NCI-H345 treated with DMSO at 0.1 percent for 48 hours (cell line): ENCODE results near the gene STK32B.
A peak's percentile ranks its signal among the peaks of the same experiment; 100 is the strongest.

Source experiments
- DNase-seq: peaks from one replicate; lab custom pipeline; 2025; ENCODE audit not compliant: unreplicated experiment; lab: John Stamatoyannopoulos, UW

The STK32B gene

GRCh38 chr4:5462896-5463295 lies 411.6 kb downstream of the STK32B start:
- DNase-seq, result no peak

- DNase-seq, result no peak
Observed at GRCh38 chr4:5463361-5463760, 412.1 kb downstream of the STK32B start.

GRCh38 chr4:5463936-5464650 lies 412.8 kb downstream of the STK32B start:
- DNase-seq, result no peak

- no peak for DNase-seq
Observed at GRCh38 chr4:5465529-5465928, 414.2 kb downstream of the STK32B start.

- DNase-seq, result no peak
Observed at GRCh38 chr4:5465956-5466355, 414.7 kb downstream of the STK32B start.

- DNase-seq, result no peak
Observed at GRCh38 chr4:5467111-5467510, 415.8 kb downstream of the STK32B start.

- DNase-seq, result no peak
Observed at GRCh38 chr4:5469151-5469775, 418.0 kb downstream of the STK32B start.

GRCh38 chr4:5469861-5470260 lies 418.6 kb downstream of the STK32B start:
- DNase-seq, result no peak

GRCh38 chr4:5470318-5471198 lies 419.3 kb downstream of the STK32B start:
- DNase-seq, result no peak

- no peak for DNase-seq
Observed at GRCh38 chr4:5471206-5471605, 419.9 kb downstream of the STK32B start.

GRCh38 chr4:5471691-5472090 lies 420.4 kb downstream of the STK32B start:
- no peak for DNase-seq

GRCh38 chr4:5472160-5472591 lies 420.9 kb downstream of the STK32B start:
- DNase-seq, result no peak

GRCh38 chr4:5473125-5473524 lies 421.8 kb downstream of the STK32B start:
- DNase-seq, result no peak

GRCh38 chr4:5474756-5475155 lies 423.5 kb downstream of the STK32B start:
- DNase-seq, result no peak

GRCh38 chr4:5477613-5478012 lies 426.3 kb downstream of the STK32B start:
- peak; percentile 13 for DNase-seq

- DNase-seq, result no peak
Observed at GRCh38 chr4:5478169-5478568, 426.9 kb downstream of the STK32B start.

GRCh38 chr4:5478697-5479096 lies 427.4 kb downstream of the STK32B start:
- DNase-seq, result no peak

- DNase-seq, result no peak
Observed at GRCh38 chr4:5479518-5480060, 428.3 kb downstream of the STK32B start.

GRCh38 chr4:5488413-5488812 lies 437.1 kb downstream of the STK32B start:
- no peak for DNase-seq

- DNase-seq, result no peak
Observed at GRCh38 chr4:5489260-5489659, 438.0 kb downstream of the STK32B start.

GRCh38 chr4:5497489-5497888 lies 446.2 kb downstream of the STK32B start:
- no peak for DNase-seq

GRCh38 chr4:5500165-5500564 lies 448.9 kb downstream of the STK32B start:
- no peak for DNase-seq
